A549 (cell line): ENCODE results near the gene SLC3A2. TPM values are rescaled to one million over a fixed set of nuclear protein-coding genes. Genes with fewer than 3 reads are reported as not detected.

Experiments used
- BCL3 ChIP-seq: fragments of >200 bp; sonication (Bioruptor Twin); formaldehyde crosslinking; IDR thresholded peaks from 3 replicates; pipeline ENCODE4 v1.6.1; 2016
- BHLHE40 ChIP-seq: IDR thresholded peaks from 2 replicates; pipeline ENCODE4 v1.6.1; 2012; ENCODE audit warnings: low read depth, low read length, inconsistent platforms
- CBX8 ChIP-seq: fragments of 200-600 bp; sonication (generic); IDR thresholded peaks from 2 replicates; pipeline ENCODE4 v1.6.1; 2016
- CEBPB ChIP-seq, 2 experiments: fragments of >200 bp in 1 of 2; sonication (Bioruptor Twin) in 1 of 2; formaldehyde crosslinking in 1 of 2; IDR thresholded peaks; 2 replicates each; pipeline ENCODE4 v1.6.1; 2012 to 2016
- CHD4 ChIP-seq: fragments of 200-600 bp; sonication (generic); IDR thresholded peaks from 2 replicates; pipeline ENCODE4 v1.6.1; 2016; ENCODE audit warnings: antibody characterized with exemption, mild to moderate bottlenecking, borderline replicate concordance
- EHF ChIP-seq: fragments of 250-450 bp; sonication (Bioruptor Pico); IDR thresholded peaks from 2 replicates; pipeline ENCODE4 v1.5.0; 2020; ENCODE audit warnings: mild to moderate bottlenecking
- ESRRA ChIP-seq: fragments of 150-350 bp; IDR thresholded peaks from 2 replicates; pipeline ENCODE4 v1.6.1; 2014; ENCODE audit warnings: mild to moderate bottlenecking, low read length, borderline replicate concordance
- FOXS1 ChIP-seq: fragments of 250-450 bp; sonication (Bioruptor Pico); IDR thresholded peaks from 2 replicates; pipeline ENCODE4 v1.5.0; 2020; ENCODE audit warnings: mild to moderate bottlenecking, moderate library complexity
- GATA3 ChIP-seq: IDR thresholded peaks from 2 replicates; pipeline ENCODE4 v1.6.1; 2012; ENCODE audit warnings: borderline replicate concordance
- HDAC2 ChIP-seq: fragments of 200-600 bp; sonication (generic); IDR thresholded peaks from 2 replicates; pipeline ENCODE4 v1.6.1; 2016
- HES2 ChIP-seq: fragments of >200 bp; sonication (Bioruptor Twin); formaldehyde crosslinking; IDR thresholded peaks from 2 replicates; pipeline ENCODE4 v1.6.1; 2016
- HOXB5 ChIP-seq: fragments of 250-450 bp; sonication (Bioruptor Pico); IDR thresholded peaks from 2 replicates; pipeline ENCODE4 v1.5.0; 2020; ENCODE audit warnings: mild to moderate bottlenecking, moderate library complexity
- JUN ChIP-seq, 2 experiments: fragments of >200 bp; sonication (Bioruptor Twin); formaldehyde crosslinking; IDR thresholded peaks; 2 replicates in 1 of 2; 3 replicates in 1 of 2; pipeline ENCODE4 v1.6.1; 2016 to 2017
- JUNB ChIP-seq: fragments of >200 bp; sonication (Bioruptor Twin); formaldehyde crosslinking; IDR thresholded peaks from 2 replicates; pipeline ENCODE4 v1.6.1; 2016
- KDM1A ChIP-seq: fragments of 200-600 bp; sonication (generic); IDR thresholded peaks from 2 replicates; pipeline ENCODE4 v1.6.1; 2016; ENCODE audit warnings: low read depth, mild to moderate bottlenecking
- MAFK ChIP-seq: fragments of 450-650 bp; IDR thresholded peaks from 2 replicates; pipeline ENCODE4 v1.6.1; 2014; ENCODE audit not compliant: partially characterized antibody
- MAX ChIP-seq: IDR thresholded peaks from 2 replicates; pipeline ENCODE4 v1.6.1; 2012
- MAZ ChIP-seq: fragments of 150-350 bp; IDR thresholded peaks from 2 replicates; pipeline ENCODE4 v1.6.1; 2014; ENCODE audit warnings: antibody characterized with exemption, low read depth, low read length, borderline replicate concordance
- MYC ChIP-seq: IDR thresholded peaks from 2 replicates; pipeline ENCODE4 v1.6.1; 2012; ENCODE audit warnings: mild to moderate bottlenecking, inconsistent platforms, low read length, improper control_type of control experiment, borderline replicate concordance
- NFE2L2 ChIP-seq: fragments of 150-350 bp; conservative IDR thresholded peaks from 2 replicates; pipeline ENCODE4 v1.6.1; 2014; ENCODE audit warnings: low read length
- NPAS2 ChIP-seq: fragments of 250-450 bp; sonication (Bioruptor Pico); IDR thresholded peaks from 2 replicates; pipeline ENCODE4 v1.8.0; 2022; ENCODE audit warnings: mild to moderate bottlenecking, moderate library complexity, borderline replicate concordance
- PHF8 ChIP-seq: fragments of 200-600 bp; sonication (generic); IDR thresholded peaks from 2 replicates; pipeline ENCODE4 v1.6.1; 2016; ENCODE audit warnings: low read depth, mild to moderate bottlenecking, antibody characterized with exemption, moderate library complexity, borderline replicate concordance
- POLR2A ChIP-seq: IDR thresholded peaks from 2 replicates; pipeline ENCODE4 v1.6.1; 2012; ENCODE audit warnings: mild to moderate bottlenecking, low read length
- POLR2AphosphoS2 ChIP-seq: conservative IDR thresholded peaks from 2 replicates; pipeline ENCODE4 v1.6.1; 2012; ENCODE audit warnings: low read length, improper control_type of control experiment, inconsistent platforms
- RAD21 ChIP-seq, 2 experiments: fragments of >200 bp in 1 of 2; sonication (Bioruptor Twin) in 1 of 2; formaldehyde crosslinking in 1 of 2; IDR thresholded peaks in 1 of 2; conservative IDR thresholded peaks in 1 of 2; 2 replicates in 1 of 2; 3 replicates in 1 of 2; pipeline ENCODE4 v1.6.1; 2012 to 2018; ENCODE audit warnings: inconsistent platforms in 1 of 2
- RARB ChIP-seq: fragments of 250-450 bp; sonication (Bioruptor Pico); IDR thresholded peaks from 2 replicates; pipeline ENCODE4 v1.8.0; 2021; ENCODE audit warnings: mild to moderate bottlenecking, moderate library complexity
- RCOR1 ChIP-seq: fragments of 150-350 bp; IDR thresholded peaks from 2 replicates; pipeline ENCODE4 v1.6.1; 2014; ENCODE audit warnings: antibody characterized with exemption, low read length, low read depth
- REST ChIP-seq: fragments of 200-600 bp; sonication (generic); IDR thresholded peaks from 2 replicates; pipeline ENCODE4 v1.6.1; 2016; ENCODE audit warnings: antibody characterized with exemption, mild to moderate bottlenecking, moderate library complexity
- RFX5 ChIP-seq: fragments of 450-650 bp; IDR thresholded peaks from 2 replicates; pipeline ENCODE4 v1.7.1; 2014; ENCODE audit warnings: antibody characterized with exemption, mild to moderate bottlenecking, moderate library complexity
- RNF2 ChIP-seq: fragments of 200-600 bp; sonication (generic); IDR thresholded peaks from 2 replicates; pipeline ENCODE4 v1.6.1; 2016; ENCODE audit warnings: low read depth, mild to moderate bottlenecking, antibody characterized with exemption, moderate library complexity, borderline replicate concordance
- SMC3 ChIP-seq: fragments of >200 bp; sonication (Bioruptor Twin); formaldehyde crosslinking; IDR thresholded peaks from 3 replicates; pipeline ENCODE4 v1.6.1; 2018; ENCODE audit warnings: inconsistent platforms
- SREBF2 ChIP-seq: fragments of 450-650 bp; IDR thresholded peaks from 2 replicates; pipeline ENCODE4 v1.6.1; 2014; ENCODE audit warnings: mild to moderate bottlenecking, moderate library complexity
- TFCP2L1 ChIP-seq: fragments of 250-450 bp; sonication (Bioruptor Pico); IDR thresholded peaks from 2 replicates; pipeline ENCODE4 v1.5.0; 2021; ENCODE audit warnings: mild to moderate bottlenecking
- TP53 ChIP-seq: fragments of 250-450 bp; sonication (Bioruptor Pico); IDR thresholded peaks from 2 replicates; pipeline ENCODE4 v1.5.0; 2021; ENCODE audit warnings: mild to moderate bottlenecking, moderate library complexity
- USF2 ChIP-seq: fragments of 450-650 bp; IDR thresholded peaks from 2 replicates; pipeline ENCODE4 v1.6.1; 2014; ENCODE audit warnings: antibody characterized with exemption
- ZC3H11A ChIP-seq: fragments of 450-650 bp; IDR thresholded peaks from 2 replicates; pipeline ENCODE4 v1.6.1; 2014; ENCODE audit warnings: antibody characterized with exemption, mild to moderate bottlenecking
- ZFP36 ChIP-seq: fragments of 450-650 bp; IDR thresholded peaks from 2 replicates; pipeline ENCODE4 v1.6.1; 2014; ENCODE audit warnings: borderline replicate concordance; ENCODE audit not compliant: partially characterized antibody
- ZSCAN20 ChIP-seq: fragments of 250-450 bp; sonication (Bioruptor Pico); IDR thresholded peaks from 2 replicates; pipeline ENCODE4 v1.8.0; 2022; ENCODE audit warnings: mild to moderate bottlenecking, moderate library complexity
- polyA plus RNA-seq, 4 experiments: library from polyadenylated mRNA; depleted of rRNA in 3 of 4; stranded (reverse); fragments of >200 nt; fragmentation: RNase III in 1 of 4; extraction: RNeasy Plus Mini Kit Qiagen cat#74134 plus additional on column Dnase treatment in 1 of 4; gene quantifications; 2 replicates in 3 of 4; 3 replicates in 1 of 4; pipeline ENCODE4 v1.2.3, GENCODE V29; 2011 to 2017

SLC3A2 gene
- polyA plus RNA-seq, 2 of the 4 experiments (the other 2 are of a cell fraction): 1,007 to 1,064 TPM

- TF ChIP-seq HES2: no peak
- no peak for TF ChIP-seq RFX5
- no peak for TF ChIP-seq MAZ
- peak; percentile 56 for TF ChIP-seq JUNB
- no peak; the same call in 1 of the 2 replicates for TF ChIP-seq MAX
- TF ChIP-seq ZFP36: no peak
- no peak for TF ChIP-seq SREBF2
- no peak for TF ChIP-seq RCOR1
- no peak for TF ChIP-seq POLR2AphosphoS2
- TF ChIP-seq CEBPB (IDR thresholded peaks at IDR 0.05): peak; percentile 65 to 83; a peak in 3 of 4 replicates
- TF ChIP-seq SMC3: no peak
- TF ChIP-seq KDM1A: no peak
- TF ChIP-seq MYC: no peak
- no peak; a peak in 1 of 5 replicates for TF ChIP-seq RAD21 (conservative IDR thresholded peaks at IDR 0.05 in 1 of 2, IDR thresholded peaks at IDR 0.05 in 1 of 2)
- no peak for TF ChIP-seq ZC3H11A
- no peak for TF ChIP-seq HDAC2
- TF ChIP-seq TFCP2L1 (CRISPR knock-in tag): no peak
- TF ChIP-seq CBX8: no peak
- no peak for TF ChIP-seq RNF2
- TF ChIP-seq NPAS2 (CRISPR knock-in tag): no peak
- TF ChIP-seq JUN (IDR thresholded peaks at IDR 0.05): peak in 1 of 2 experiments; percentile 55; a peak in 3 of 5 replicates
- no peak for TF ChIP-seq HOXB5
- TF ChIP-seq FOXS1 (CRISPR knock-in tag): no peak
- TF ChIP-seq GATA3: no peak
- no peak for TF ChIP-seq CHD4
- TF ChIP-seq ESRRA: no peak
- TF ChIP-seq REST: peak; percentile 4; the same call in 1 of the 2 replicates
- peak; percentile 66 for TF ChIP-seq USF2
- TF ChIP-seq ZSCAN20 (CRISPR knock-in tag): no peak
- peak; percentile 81 for TF ChIP-seq BHLHE40
- peak; percentile 22; the same call in 1 of the 2 replicates for TF ChIP-seq TP53
- TF ChIP-seq BCL3: no peak
- no peak for TF ChIP-seq EHF (CRISPR knock-in tag)
- no peak for TF ChIP-seq POLR2A
- TF ChIP-seq PHF8: no peak; the same call in 1 of the 2 replicates
- no peak for TF ChIP-seq NFE2L2
- 0 out of 2 replicates have a peak, but pooled peaks have one; percentile 38 for TF ChIP-seq RARB (CRISPR knock-in tag)
- peak; percentile 29 for TF ChIP-seq MAFK
Measured at GRCh38 chr11:62881579-62882430, 1.1 kb downstream of the SLC3A2 start (continued).
